NCI-H1048 (cell line): ENCODE data around the gene PADI4.

Source experiments
- DNase-seq: peaks from one replicate; lab custom pipeline; 2025; lab: John Stamatoyannopoulos, UW

Gene PADI4

GRCh38 chr1:17350928-17351446, 43.0 kb downstream of the PADI4 start:
- no peak for DNase-seq

GRCh38 chr1:17351598-17352324, 43.8 kb downstream of the PADI4 start:
- no peak for DNase-seq

DNA sequence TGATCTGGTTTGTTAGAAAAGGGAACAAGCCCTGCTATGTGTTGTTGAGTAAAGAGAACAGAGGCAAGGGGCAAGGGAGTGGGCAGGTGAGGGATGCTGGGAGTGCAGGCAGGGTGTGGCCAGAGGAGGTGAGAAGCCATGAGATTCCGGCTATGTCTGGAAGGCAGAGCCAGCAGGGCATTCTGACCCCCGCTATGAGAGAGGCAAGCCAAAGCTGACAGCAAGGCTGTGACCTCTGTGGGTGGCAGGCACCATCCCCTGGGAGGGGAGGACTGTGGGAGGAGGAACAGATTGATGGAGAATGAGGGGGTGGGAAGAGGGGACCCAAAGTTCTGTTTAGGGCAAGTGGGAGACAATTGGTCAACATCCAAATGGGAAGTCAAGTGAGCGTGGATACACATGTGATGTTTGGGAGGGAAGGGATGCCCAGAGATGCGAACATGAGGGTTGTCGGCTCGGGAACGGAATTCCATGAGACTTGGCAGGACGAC, 44.5 kb downstream of the PADI4 start:
- no peak for DNase-seq

GRCh38 chr1:17355898-17356297, 47.9 kb downstream of the PADI4 start:
- no peak for DNase-seq

GRCh38 chr1:17356387-17357026, 48.5 kb downstream of the PADI4 start:
- DNase-seq = no peak

DNA sequence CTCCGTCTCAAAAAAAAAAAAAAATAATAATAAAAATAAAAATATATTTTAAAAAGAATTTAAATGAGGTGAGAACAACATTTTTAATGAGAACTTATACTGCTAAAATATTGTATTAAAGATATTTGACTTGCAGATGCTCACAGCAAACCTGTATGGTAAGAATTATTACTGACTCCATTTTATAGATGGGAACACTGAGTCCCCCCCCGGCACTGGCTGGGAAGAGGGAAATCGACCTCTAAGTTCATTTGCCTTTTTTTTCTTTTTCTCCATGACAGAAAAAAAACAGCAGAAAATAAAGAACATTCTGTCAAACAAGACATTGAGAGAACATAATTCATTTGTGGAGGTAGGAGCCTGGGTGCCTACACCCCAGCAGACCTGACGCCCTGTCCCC, 50.6 kb downstream of the PADI4 start:
- DNase-seq = no peak

DNA sequence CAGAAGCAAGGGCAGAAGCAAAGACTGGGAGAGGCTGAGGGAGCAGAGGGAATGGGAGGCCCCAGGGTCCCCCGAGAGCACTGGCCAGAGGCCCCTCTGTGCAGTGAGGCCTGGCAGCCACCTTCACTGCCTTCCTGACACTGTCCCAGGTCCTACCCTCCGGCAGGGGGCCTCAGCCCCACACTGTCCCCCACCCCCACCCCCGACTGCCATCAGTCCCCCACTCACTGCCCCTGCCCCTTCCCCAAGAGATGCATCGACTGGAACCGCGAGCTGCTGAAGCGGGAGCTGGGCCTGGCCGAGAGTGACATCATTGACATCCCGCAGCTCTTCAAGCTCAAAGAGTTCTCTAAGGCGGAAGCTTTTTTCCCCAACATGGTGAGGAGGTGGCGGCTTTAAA, 51.0 kb downstream of the PADI4 start:
- DNase-seq = no peak

DNA sequence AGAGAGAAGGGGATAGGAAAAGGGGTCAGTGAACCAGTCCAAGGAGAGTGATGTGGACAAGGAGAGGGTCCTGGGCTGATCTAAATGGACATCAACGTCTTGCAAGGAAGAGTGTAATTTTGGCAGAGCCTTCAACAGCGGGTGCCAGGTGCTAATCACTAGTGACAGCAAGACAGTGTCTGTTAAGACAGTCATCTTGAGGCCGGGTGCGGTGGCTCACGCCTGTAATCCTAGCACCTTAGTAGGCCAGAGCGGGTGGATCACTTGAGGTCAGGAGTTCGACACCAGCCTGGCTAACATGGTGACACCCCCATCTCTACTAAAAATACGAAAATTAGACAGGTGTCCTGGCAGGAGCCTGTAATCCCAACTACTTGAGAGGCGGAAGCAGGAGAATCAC, 51.8 kb downstream of the PADI4 start:
- DNase-seq = no peak

GRCh38 chr1:17360272-17360956, 52.4 kb downstream of the PADI4 start:
- no peak for DNase-seq

DNA sequence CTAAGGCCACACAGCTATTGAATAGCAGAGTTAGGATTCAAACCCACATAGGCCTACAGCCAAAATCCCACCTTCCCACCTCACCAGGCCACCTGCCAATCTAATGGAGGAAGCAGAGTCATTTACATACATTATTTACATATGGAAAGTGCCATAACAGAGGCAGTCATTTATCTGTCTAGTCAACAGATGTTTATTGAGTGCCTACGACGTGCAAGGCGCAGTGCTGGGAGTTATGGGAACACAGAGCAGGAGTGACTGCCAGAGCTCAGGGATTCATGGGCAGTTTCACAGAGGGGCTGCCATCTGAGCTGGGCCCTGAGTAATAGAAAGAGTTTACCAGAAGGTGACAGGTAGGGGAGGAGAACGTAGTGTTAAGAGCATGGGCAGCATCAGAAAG, 53.7 kb downstream of the PADI4 start:
- DNase-seq = no peak

GRCh38 chr1:17363351-17363750, 55.4 kb downstream of the PADI4 start:
- no peak for DNase-seq

DNA sequence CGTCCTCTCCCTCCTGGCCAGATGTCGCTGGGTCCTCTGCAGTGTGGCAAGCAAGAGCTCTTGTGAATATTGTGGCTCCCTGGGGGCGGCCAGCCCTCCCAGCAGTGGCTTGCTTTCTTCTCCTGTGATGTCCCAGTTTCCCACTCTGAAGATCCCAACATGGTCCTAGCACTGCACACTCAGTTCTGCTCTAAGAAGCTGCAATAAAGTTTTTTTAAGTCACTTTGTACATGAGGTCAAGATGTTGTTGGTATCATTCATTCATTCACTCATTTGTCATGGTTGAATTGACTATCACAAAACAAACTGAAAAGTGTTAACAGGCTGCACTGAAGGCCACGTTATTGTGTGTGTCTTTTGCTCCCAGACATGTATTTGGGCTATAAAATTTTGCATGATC, 55.8 kb downstream of the PADI4 start:
- no peak for DNase-seq

- no peak for DNase-seq
Measured at GRCh38 chr1:17365293-17365692, 57.3 kb downstream of the PADI4 start.

- no peak for DNase-seq
Measured at GRCh38 chr1:17369466-17369865, 61.5 kb downstream of the PADI4 start.

DNA sequence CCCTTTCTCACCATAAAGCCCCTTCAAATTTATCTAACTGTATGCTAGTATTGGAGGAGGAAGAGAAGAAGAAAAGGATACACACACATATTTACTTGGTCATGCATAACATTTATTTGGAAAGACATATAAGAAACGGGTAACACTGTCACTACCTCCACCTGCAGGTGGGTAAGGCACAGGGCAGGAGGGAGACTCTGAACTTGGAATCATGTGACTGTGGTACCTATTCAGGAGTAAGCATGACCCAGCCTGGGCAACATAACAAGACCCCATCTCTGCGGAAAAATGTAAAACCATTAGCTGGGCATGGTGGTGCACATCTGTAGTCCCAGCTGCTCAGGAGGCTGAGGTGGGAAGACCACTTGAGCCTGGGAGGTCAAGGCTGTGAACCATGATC, 62.6 kb downstream of the PADI4 start:
- DNase-seq = no peak

- no peak for DNase-seq
Measured at GRCh38 chr1:17371896-17372295, 63.9 kb downstream of the PADI4 start, which contains the start of gene PADI6. PADI6 (plus strand) TSS chr1:17372196; CDS start chr1:17372246, 50 bp downstream.

DNA sequence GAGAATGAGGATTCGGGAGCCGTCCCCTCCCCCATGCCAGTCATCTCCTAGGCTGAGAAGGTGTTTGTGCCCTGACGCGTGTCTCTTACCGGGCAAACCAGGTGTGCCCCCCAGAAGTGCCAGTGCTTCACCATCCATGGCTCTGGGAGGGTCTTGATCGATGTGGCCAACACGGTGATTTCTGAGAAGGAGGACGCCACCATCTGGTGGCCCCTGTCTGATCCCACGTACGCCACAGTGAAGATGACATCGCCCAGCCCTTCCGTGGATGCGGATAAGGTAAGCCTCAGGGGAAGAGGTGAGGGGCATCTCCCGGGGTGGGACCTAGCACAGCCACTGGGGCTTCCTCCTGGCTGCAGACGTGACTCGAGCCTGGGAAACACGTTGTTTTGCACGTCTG, 65.0 kb downstream of the PADI4 start:
- no peak for DNase-seq

GRCh38 chr1:17375651-17376050, 67.7 kb downstream of the PADI4 start:
- no peak for DNase-seq

DNA sequence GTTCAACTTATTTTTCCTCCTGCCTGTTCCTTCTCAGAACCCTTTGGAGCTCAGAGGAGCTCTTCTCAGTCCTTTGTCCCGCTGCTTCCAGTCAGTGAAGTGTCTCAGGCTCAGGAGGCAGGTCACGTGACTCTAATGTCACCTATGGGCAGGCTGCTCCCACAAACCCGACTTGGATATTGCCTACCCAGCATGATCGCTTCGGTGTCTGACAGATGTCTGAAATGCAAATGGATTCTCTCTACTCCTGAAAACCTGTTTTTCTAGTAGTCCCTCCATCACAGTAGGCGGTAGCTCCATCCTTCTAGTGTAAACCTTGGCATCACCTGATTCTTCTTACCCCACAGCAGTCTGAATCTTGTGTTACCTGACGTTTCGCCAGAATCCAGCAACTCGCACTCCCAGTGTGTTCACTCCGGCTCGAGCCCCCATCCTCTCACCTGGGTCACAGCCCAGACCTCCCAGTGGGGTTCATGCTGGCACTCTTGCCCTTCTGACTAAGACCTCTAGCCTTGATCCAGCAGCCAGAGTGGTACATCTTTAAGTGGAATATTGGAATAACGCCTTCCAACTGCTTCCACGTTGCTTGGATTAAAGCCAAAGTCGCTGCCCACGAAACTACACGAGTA, 69.4 kb downstream of the PADI4 start:
- no peak for DNase-seq

- no peak for DNase-seq
Measured at GRCh38 chr1:17381161-17381560, 73.2 kb downstream of the PADI4 start.

DNA sequence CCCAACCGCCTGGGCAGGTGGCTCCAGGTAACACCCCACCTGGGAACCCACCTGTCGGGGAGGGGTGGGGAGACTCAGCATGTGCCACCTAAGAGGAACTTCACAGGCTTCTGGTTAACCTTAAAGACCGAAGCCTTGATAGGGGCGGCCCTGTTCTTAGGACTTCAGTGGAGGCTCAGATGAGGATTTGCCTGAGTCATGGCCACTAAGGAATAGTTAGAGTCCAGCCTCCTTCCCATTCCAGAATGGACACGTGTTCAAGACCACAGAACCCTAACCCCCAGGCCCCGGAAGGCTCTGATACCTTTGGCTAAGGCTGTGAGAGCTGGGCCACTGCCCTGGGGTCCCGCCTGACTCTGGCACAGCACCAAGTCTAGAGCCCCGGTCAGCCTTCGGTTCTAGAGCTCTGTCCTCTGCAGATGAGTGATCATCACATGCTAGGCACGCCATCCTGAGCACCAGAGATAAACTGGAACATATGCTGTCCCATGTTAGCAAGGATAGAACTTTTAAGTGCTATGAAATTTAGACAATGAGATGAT, 84.3 kb downstream of the PADI4 start:
- DNase-seq = no peak

DNA sequence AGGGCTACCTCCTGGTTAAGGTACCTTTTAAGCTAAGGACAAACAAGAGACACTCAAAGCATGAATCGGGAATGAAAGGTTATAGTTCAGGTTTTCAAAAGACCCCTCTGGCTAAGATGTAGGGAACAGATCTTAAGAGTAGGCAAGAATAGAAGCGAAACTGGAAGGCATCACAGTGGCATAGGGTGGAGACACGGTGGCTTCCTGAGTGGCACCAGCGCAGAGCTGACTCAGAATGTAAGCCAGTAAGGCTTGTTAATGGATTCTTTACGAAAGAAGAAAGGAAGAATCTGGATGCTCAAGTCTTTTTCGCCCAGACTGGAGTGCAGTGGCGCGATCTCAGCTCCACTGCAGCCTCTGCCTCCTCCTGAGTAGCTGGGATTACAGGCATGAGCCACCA, 85.2 kb downstream of the PADI4 start:
- DNase-seq = no peak
